Sigmoid colon (tissue), 7 donors: Measurements from ENCODE around the gene CLN6. TPM values are rescaled to one million over a fixed set of nuclear protein-coding genes. Genes with fewer than 3 reads are reported as not detected.
A peak's percentile ranks its signal among the peaks of the same experiment; 100 is the strongest.

ENCODE experiments used
- DNase-seq: peaks from one replicate; pipeline ENCODE4 v3.0.0-alpha.2; 2019
- H3K27ac ChIP-seq, 4 donors: fragments of 200-600 bp; sonication (generic); one replicate each; pipeline ENCODE4 v1.5.1; 2016 to 2019; ENCODE audit warnings: mild to moderate bottlenecking in 1 of 4
- H3K27me3 ChIP-seq, 3 donors: fragments of 200-600 bp; sonication (generic); one replicate each; pipeline ENCODE4 v1.5.1; 2019; ENCODE audit warnings: mild to moderate bottlenecking in 1 of 3
- H3K36me3 ChIP-seq, 4 donors: fragments of 200-600 bp; sonication (generic); one replicate each; pipeline ENCODE4 v1.5.1; 2016 to 2019
- H3K4me1 ChIP-seq, 4 donors: fragments of 200-600 bp; sonication (generic); one replicate each; pipeline ENCODE4 v1.5.1; 2017 to 2019
- H3K4me3 ChIP-seq, 4 donors: fragments of 200-600 bp; sonication (generic); one replicate each; pipeline ENCODE4 v1.5.1; 2017 to 2019; ENCODE audit warnings: mild to moderate bottlenecking in 2 of 4, moderate library complexity in 1 of 4
- H3K9me3 ChIP-seq, 4 donors: fragments of 200-600 bp in 3 of 4; sonication (generic) in 3 of 4; one replicate each; pipeline versions ENCODE4 v1.5.1 to v1.6.1; 2013 to 2019
- CTCF ChIP-seq, 4 experiments: fragments of 450-650 bp in 3 of 4; fragments of 200-600 bp in 1 of 4; IDR thresholded peaks; one replicate each; pipeline ENCODE4 v1.5.1; 2016 to 2019; ENCODE audit warnings: antibody characterized with exemption in 4 of 4, mild to moderate bottlenecking in 3 of 4, moderate library complexity in 2 of 4
- EP300 ChIP-seq, 4 donors: sonication (generic); formaldehyde crosslinking; IDR thresholded peaks; one replicate each; pipeline ENCODE4 v1.6.1; 2017; ENCODE audit warnings: antibody characterized with exemption in 4 of 4
- POLR2A ChIP-seq, 2 donors: fragments of 450-650 bp; IDR thresholded peaks; one replicate each; pipeline ENCODE4 v1.6.1; 2016; ENCODE audit warnings: antibody characterized with exemption in 2 of 2, mild to moderate bottlenecking in 2 of 2, moderate library complexity in 2 of 2
- POLR2AphosphoS5 ChIP-seq, 4 donors: sonication (generic); formaldehyde crosslinking; IDR thresholded peaks; one replicate each; pipeline ENCODE4 v1.6.1; 2017; ENCODE audit warnings: antibody characterized with exemption in 4 of 4
- WGBS, 2 donors: extraction: QIAGEN DNeasy Blood & Tissue Kit; methylation state at CpG; one replicate each; pipeline ENCODE4 v1.1.7; 2013; 5-methylcytosine and 5-hydroxymethylcytosine counted together
- intact Hi-C: fragments of 100-400 bp; cut with DNase I; formaldehyde crosslinking; loops from one replicate; pipeline ENCODE4 v1.15.1; 2023
- polyA plus RNA-seq, 3 donors: library from polyadenylated mRNA; stranded (reverse); fragments of 200-250 nt; gene quantifications; one replicate each; pipeline ENCODE4 v1.2.3, GENCODE V29; 2013
- total RNA-seq, 4 donors: library from RNA; depleted of rRNA; stranded (reverse); fragments of >200 nt; gene quantifications; one replicate each; pipeline ENCODE4 v1.1.0, GENCODE V29; 2016
- donor health status: healthy with polysubstance abuse.
- donor health status: Bipolar disorder and iron deficiency.
- donor health status: healthy.

The CLN6 gene
- total and polyA plus RNA-seq, 7 donors: 5.4 to 43.3 (median 10.4) TPM

- H3K27me3 ChIP-seq: no peaks in the 10 kb centered on the region
- intact Hi-C loops: no loop called here
- peaks cover 0 to 71% (median 61%) of the 10 kb centered on the region in 4 donors for H3K4me1 ChIP-seq
- H3K4me3 ChIP-seq: no peak overlapping the region
- TF ChIP-seq CTCF (IDR thresholded peaks at IDR 0.05): no peak
- TF ChIP-seq POLR2A (IDR thresholded peaks at IDR 0.05): no peak
- no peak for TF ChIP-seq EP300 (IDR thresholded peaks at IDR 0.05)
- no peak for TF ChIP-seq POLR2AphosphoS5 (IDR thresholded peaks at IDR 0.05)
- H3K9me3 ChIP-seq: no peaks in the 10 kb centered on the region
- DNase-seq: no peak
- H3K36me3 ChIP-seq: peaks cover 5 to 33% (median 13%) of the 10 kb centered on the region in 4 donors
- peak overlapping the region; percentile 76 to 85 (median 78) for H3K27ac ChIP-seq
- WGBS, 2 donors: 62 to 83% methylated on average over 2 of the region's 2 CpGs
These were observed 40.9 kb downstream of the CLN6 start for GRCh38 chr15:68188647-68189046.

GRCh38 chr15:68187559-68187958 lies 42.0 kb downstream of the CLN6 start:
- peak; percentile 85 for DNase-seq
- peak overlapping the region in 3 of 4 donors; percentile 7 to 21 (median 12) for H3K4me3 ChIP-seq
- intact Hi-C loops: no loop called here
- 13 to 47% methylated on average over 9 of the region's 9 CpGs for WGBS, 2 donors
- peaks cover 0 to 61% (median 53%) of the 10 kb centered on the region in 4 donors for H3K4me1 ChIP-seq
- TF ChIP-seq POLR2AphosphoS5 (IDR thresholded peaks at IDR 0.05) (peak; percentile 29 to 66 (median 50)), CTCF (IDR thresholded peaks at IDR 0.05) (no peak), EP300 (IDR thresholded peaks at IDR 0.05) (no peak), POLR2A (IDR thresholded peaks at IDR 0.05) (no peak)
- H3K27me3 ChIP-seq: no peaks in the 10 kb centered on the region
- H3K9me3 ChIP-seq: no peaks in the 10 kb centered on the region
- H3K36me3 ChIP-seq: peaks cover 5 to 33% (median 10%) of the 10 kb centered on the region in 4 donors
- peak overlapping the region; percentile 76 to 85 (median 78) for H3K27ac ChIP-seq

- 90 to 91% methylated on average over 5 of the region's 5 CpGs for WGBS, 2 donors
- Histone ChIP-seq H3K27me3 (no peaks in the 10 kb centered on the region), H3K4me1 (peaks cover 0 to 54% (median 45%) of the 10 kb centered on the region in 4 donors), H3K9me3 (no peaks in the 10 kb centered on the region), H3K36me3 (peaks cover 0 to 36% (median 9%) of the 10 kb centered on the region in 4 donors), H3K27ac (peak overlapping the region; percentile 76 to 85 (median 78)), H3K4me3 (peak overlapping the region in 1 of 4 donors; percentile 12)
- TF ChIP-seq EP300 (IDR thresholded peaks at IDR 0.05) (no peak), POLR2A (IDR thresholded peaks at IDR 0.05) (no peak), CTCF (IDR thresholded peaks at IDR 0.05) (no peak), POLR2AphosphoS5 (IDR thresholded peaks at IDR 0.05) (no peak)
- intact Hi-C loops: no loop called here
- no peak for DNase-seq
These were observed 42.7 kb downstream of the CLN6 start for GRCh38 chr15:68186671-68187397.

GRCh38 chr15:68184616-68185480 lies 44.7 kb downstream of the CLN6 start:
- Histone ChIP-seq H3K9me3 (no peaks in the 10 kb centered on the region), H3K4me1 (peaks cover 0 to 39% (median 36%) of the 10 kb centered on the region in 4 donors), H3K27ac (peak overlapping the region in 2 of 4 donors; percentile 3 to 79), H3K27me3 (no peaks in the 10 kb centered on the region), H3K4me3 (no peak overlapping the region), H3K36me3 (peaks cover 5 to 53% (median 15%) of the 10 kb centered on the region in 4 donors)
- intact Hi-C loops: no loop called here
- no peak for DNase-seq
- 90 to 95% methylated on average over 5 of the region's 5 CpGs for WGBS, 2 donors
- TF ChIP-seq POLR2AphosphoS5 (IDR thresholded peaks at IDR 0.05): peak in 1 of 4 donors; percentile 17
- no peak for TF ChIP-seq CTCF (IDR thresholded peaks at IDR 0.05)
